ENCODE results near the gene RAB8B.

The RAB8B gene

GRCh38 chr15:63274427-63274826 is 85.0 kb downstream of the RAB8B start:
- DNase-seq (ENCODE audit: low read depth in 2 of 2), result no peak

GRCh38 chr15:63276342-63277037 is 87.1 kb downstream of the RAB8B start:
- no peak for DNase-seq (ENCODE audit: low read depth in 2 of 2)

- peak; percentile 44 to 48 for DNase-seq (ENCODE audit: low read depth in 2 of 2)
Measured at GRCh38 chr15:63277038-63277892, 87.9 kb downstream of the RAB8B start, which contains the start of gene APH1B. TSS of gene APH1B (plus strand) at chr15:63277605. CDS start at chr15:63277624, 19 bp downstream.

GRCh38 chr15:63277893-63278456 is 88.6 kb downstream of the RAB8B start:
- DNase-seq (ENCODE audit: low read depth in 2 of 2), result no peak

DNA sequence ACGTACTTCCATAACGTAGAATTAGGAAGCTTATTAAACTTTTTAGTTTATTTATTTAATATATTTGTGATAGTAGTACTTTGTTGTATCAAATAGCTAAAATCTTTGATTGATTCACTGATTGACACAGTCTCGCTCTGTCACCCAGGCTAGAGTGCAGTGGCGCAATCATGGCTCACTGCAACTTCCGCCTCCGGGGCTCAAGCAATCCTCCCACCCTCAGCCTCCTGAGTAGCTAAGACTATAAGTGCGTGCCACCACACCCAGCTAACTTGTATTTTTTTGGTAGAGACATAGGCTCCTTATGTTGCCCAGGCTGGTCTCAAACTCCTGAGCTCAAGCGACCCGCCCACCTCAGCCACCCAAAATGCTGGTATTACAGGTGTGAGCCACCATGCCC is 93.7 kb downstream of the RAB8B start:
- no peak for DNase-seq (ENCODE audit: low read depth in 2 of 2)

- DNase-seq (ENCODE audit: low read depth in 2 of 2), result no peak
Measured at GRCh38 chr15:63284335-63284734, 94.9 kb downstream of the RAB8B start.

DNA sequence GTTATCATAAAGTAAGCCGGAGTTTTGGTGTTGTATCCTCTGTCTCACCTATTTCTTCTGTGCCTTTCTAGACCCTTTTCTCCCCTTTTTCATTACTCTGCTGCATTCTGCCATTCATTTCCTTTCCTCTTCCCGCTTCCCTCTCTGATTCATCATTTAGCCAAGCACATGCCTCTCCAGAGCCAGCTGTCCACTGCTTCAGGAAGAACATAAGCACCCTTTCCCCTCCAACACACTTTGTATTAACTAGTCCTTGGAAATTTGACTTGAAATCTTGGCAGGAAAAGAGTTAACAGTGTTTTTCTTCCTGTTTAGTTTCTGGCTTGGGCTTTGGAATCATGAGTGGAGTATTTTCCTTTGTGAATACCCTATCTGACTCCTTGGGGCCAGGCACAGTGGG is 97.7 kb downstream of the RAB8B start:
- DNase-seq (ENCODE audit: low read depth in 2 of 2), result no peak

DNA sequence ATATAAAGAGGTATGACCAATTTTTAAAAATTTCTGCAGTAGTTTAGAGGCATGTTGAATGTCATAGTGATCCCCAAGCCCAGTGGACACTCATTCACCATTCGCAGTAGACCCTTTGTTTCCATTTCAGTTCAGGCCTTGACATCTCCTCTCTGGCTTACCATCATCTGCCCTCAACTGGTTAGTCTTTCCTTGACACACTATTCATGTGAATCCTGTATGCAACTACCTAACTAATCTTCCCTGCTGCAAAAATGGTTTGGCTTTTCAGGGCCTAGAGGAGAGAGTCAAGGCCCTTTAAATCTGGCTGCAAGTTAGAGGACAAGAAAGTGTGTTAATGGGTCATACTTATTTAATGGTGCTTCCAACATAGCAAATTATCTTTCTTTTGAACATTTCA is 98.9 kb downstream of the RAB8B start:
- DNase-seq (ENCODE audit: low read depth in 2 of 2), result no peak

DNA sequence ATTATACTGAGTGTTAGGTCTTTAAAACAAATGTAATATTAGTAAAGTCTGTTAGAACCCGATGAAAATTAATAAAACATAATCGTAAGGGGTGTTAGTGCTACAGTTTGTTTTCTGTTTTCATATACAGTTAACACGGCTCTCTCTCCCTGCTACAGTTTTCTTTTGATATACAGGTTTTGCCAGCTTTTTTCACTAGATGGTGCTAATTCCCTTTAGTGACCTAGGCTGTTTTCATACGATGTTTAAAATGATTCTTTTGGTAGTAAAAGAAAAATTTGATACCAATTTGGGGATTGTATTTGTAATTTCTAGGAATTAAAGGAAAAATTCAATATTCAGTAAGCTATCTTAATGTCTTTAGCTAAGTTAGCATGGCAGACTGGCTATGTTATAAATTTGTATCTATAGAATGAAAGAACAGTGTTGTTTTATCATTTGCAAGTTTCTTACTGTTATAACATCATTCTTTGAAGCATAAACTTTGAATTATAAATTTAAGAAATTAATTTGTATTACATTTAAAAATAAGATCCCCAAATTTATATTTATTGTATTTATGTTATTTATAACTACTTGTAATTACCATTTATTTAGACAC is 99.5 kb downstream of the RAB8B start:
- DNase-seq (ENCODE audit: low read depth in 2 of 2), result peak in 1 of 2 experiments; percentile 40

- DNase-seq (ENCODE audit: low read depth in 2 of 2), result peak; percentile 69 to 74
Measured at GRCh38 chr15:63291507-63291906, 102.1 kb downstream of the RAB8B start.

- no peak for DNase-seq (ENCODE audit: low read depth in 2 of 2)
Measured at GRCh38 chr15:63292241-63292640, 102.8 kb downstream of the RAB8B start.

DNA sequence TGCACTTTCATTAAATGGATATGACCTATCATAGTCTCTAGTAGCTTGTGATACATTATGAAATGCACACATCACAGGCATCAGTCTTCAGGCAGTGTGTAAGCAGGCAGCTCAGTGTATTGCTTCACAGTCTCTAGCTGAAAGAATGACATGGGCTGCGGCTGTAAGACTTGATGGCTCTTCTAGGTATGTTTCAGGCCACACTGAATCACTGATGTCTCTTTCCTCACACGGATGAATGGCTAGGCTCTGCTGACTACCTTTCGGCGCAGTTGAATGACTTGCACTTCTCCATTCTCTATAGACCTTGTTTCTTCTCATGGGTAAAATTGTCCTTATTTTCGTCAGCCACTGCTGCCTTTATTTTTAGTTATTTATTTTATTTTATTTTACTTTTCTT is 103.4 kb downstream of the RAB8B start:
- no peak for DNase-seq (ENCODE audit: low read depth in 2 of 2)

DNA sequence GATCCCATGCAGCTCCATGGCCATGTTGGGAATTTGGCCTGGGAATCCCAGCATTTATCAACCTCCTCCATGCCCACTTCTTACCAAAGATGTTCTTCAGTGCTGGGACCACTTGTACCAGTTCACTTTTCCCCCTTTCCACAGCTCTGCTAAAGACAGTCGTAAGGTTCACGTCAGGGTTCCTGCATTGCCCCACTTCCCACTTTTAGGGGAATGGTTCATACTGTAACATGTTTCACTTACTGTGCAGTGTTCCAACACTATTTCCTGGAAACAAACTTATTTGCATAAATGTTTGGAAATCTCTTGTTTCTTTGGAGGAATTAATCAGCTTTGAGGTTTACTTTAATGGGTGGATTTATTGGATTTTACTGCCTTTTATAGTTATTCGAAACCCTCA is 105.0 kb downstream of the RAB8B start:
- no peak for DNase-seq (ENCODE audit: low read depth in 2 of 2)

DNA sequence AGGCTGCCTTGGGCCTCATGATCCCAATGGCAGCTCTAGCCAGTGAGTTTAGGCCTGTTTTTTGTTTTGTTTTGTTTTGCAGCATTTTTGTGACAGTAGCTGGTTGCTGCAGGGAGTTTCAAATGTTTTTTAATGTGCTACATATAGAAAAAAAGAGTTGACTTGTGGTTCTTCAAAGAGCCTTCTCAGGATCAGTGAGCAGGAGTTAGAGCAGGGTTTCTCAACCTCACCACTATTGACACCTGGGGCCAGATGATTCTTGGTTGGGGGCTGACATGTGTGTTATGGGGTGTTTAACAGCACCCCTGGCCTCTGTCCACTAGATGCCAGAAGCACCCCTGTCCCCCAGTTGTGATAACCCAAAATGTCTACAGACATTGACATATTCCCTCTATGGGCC is 105.9 kb downstream of the RAB8B start:
- no peak for DNase-seq (ENCODE audit: low read depth in 2 of 2)

DNA sequence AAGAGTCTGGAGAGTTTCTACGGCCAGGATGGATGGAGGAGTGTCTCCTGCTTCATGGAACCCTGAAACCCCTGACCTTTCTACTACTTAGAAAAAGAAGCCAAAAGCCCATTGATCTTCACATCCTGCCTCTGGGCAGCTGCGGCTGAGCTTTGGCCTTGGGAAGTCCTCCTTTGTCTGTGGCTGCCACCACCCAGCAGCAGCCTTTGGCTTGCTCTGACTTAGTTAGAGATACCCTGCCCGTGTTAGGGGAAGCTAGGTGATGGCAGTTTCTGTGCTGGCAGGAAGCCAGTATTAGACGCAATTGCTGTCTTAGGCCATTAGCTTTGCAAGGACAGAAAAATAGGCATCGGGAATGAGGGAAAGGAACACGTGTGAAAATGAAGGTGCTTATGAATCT is 106.8 kb downstream of the RAB8B start:
- DNase-seq (ENCODE audit: low read depth in 2 of 2), result no peak

- DNase-seq (ENCODE audit: low read depth in 2 of 2), result no peak
Measured at GRCh38 chr15:63299943-63300575, 110.7 kb downstream of the RAB8B start.

DNA sequence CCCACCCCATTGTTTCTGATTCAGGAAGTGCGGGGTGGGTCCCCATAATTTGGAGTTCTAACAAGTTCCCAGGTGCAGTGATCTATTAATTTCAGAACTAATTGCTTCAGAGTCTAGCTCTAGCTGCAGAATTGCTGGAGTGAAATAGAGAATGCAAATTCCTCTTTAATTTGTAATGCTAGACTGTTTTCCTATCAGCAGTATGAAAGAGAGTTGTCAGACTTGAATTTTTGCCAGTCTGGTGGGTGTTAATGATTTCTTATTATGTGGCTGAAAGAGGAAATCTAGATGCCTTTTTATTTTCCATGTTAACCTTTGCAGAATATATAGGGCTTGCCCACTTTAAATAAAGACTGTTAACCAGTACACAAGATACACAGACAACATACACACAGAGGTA is 111.7 kb downstream of the RAB8B start:
- DNase-seq (ENCODE audit: low read depth in 2 of 2), result no peak

DNA sequence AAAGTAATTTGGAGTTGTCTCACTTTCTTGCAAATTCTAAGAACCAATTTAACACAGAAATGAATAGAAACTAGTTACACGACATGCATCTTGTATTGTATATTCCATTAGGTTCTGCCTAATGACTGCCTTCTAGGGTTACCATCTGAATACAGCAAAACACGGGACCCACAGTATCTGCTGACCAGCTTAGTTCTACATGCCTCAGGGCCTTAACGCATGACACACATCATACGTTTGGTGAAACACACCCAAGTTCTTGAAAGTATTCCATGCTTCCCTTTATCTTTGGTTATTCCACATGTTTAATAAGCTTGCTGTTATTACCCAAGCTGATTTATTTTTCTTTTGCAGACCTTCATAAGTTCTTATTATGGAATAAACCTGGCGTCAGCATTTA is 115.9 kb downstream of the RAB8B start:
- no peak for DNase-seq (ENCODE audit: low read depth in 2 of 2)

- no peak for DNase-seq (ENCODE audit: low read depth in 2 of 2)
Measured at GRCh38 chr15:63306492-63307073, 117.2 kb downstream of the RAB8B start.

GRCh38 chr15:63308491-63308890 is 119.1 kb downstream of the RAB8B start:
- DNase-seq (ENCODE audit: low read depth in 2 of 2), result no peak

GRCh38 chr15:63308947-63309346 is 119.5 kb downstream of the RAB8B start:
- no peak for DNase-seq (ENCODE audit: low read depth in 2 of 2)

GRCh38 chr15:63310646-63311045 is 121.2 kb downstream of the RAB8B start:
- DNase-seq (ENCODE audit: low read depth in 2 of 2), result no peak

Data from fibroblast of skin of left biceps (primary cell).